KBM-7 (cell line): ENCODE data around the gene SYCP2L.
"Not testable (repeated sequence)": the region's sequence is repeated elsewhere in the genome, so short reads cannot be mapped to it uniquely, and the experiment has no call there.

Experiments
- DNase-seq: peaks from one replicate; pipeline ENCODE4 v3.0.0-alpha.2; 2015
- in situ Hi-C: fragments of 300-500 bp; cut with MboI; formaldehyde crosslinking; loops from 2 replicates; pipeline ENCODE4 v1.14.3; 2020; ENCODE audit warnings: low sequenced_read_pairs, low pct_unique_long_range_greater_than_20kb, mixed read lengths

SYCP2L gene

GRCh38 chr6:10991115-10991514 is 104.3 kb downstream of the SYCP2L start:
- in situ Hi-C loops: no loop called here
- DNase-seq: no peak

GRCh38 chr6:10993896-10994295 is 107.0 kb downstream of the SYCP2L start:
- in situ Hi-C loops: no loop called here
- DNase-seq: no peak

- DNase-seq: no peak
- in situ Hi-C loops: no loop called here
Measured at GRCh38 chr6:10995114-10995707, 108.4 kb downstream of the SYCP2L start.

GRCh38 chr6:10999994-11000393 is 113.1 kb downstream of the SYCP2L start:
- no peak for DNase-seq
- in situ Hi-C loops: no loop called here

GRCh38 chr6:11002176-11002575 is 115.3 kb downstream of the SYCP2L start:
- in situ Hi-C loops: no loop called here
- no peak for DNase-seq

- DNase-seq, in situ Hi-C loops: not testable (repeated sequence)
Measured at GRCh38 chr6:11003297-11003696, 116.4 kb downstream of the SYCP2L start.

GRCh38 chr6:11006061-11006460 is 119.2 kb downstream of the SYCP2L start:
- in situ Hi-C loops: no loop called here
- no peak for DNase-seq

- in situ Hi-C loops: no loop called here
- DNase-seq: no peak
Measured at GRCh38 chr6:11007715-11008608, 121.1 kb downstream of the SYCP2L start.

- DNase-seq: no peak
- in situ Hi-C loops: no loop called here
Measured at GRCh38 chr6:11008821-11009220, 122.0 kb downstream of the SYCP2L start.

GRCh38 chr6:11009353-11009752 is 122.5 kb downstream of the SYCP2L start:
- in situ Hi-C loops: no loop called here
- DNase-seq: no peak

GRCh38 chr6:11011787-11012234 is 125.0 kb downstream of the SYCP2L start:
- in situ Hi-C loops: no loop called here

GRCh38 chr6:11012295-11012754 is 125.5 kb downstream of the SYCP2L start:
- DNase-seq: no peak
- in situ Hi-C loops: no loop called here

More at GRCh38 chr6:11011787-11012234, 125.0 kb downstream of the SYCP2L start:
- DNase-seq: peak; percentile 8

- in situ Hi-C loops: no loop called here
- no peak for DNase-seq
Measured at GRCh38 chr6:11012976-11013720, 126.3 kb downstream of the SYCP2L start.

- in situ Hi-C loops: no loop called here
- DNase-seq: no peak
Measured at GRCh38 chr6:11013721-11014070, 126.8 kb downstream of the SYCP2L start.

GRCh38 chr6:11015102-11015501 is 128.2 kb downstream of the SYCP2L start:
- in situ Hi-C loops: no loop called here
- no peak for DNase-seq

- in situ Hi-C loops: no loop called here
Measured at GRCh38 chr6:11016452-11016851, 129.6 kb downstream of the SYCP2L start.

GRCh38 chr6:11017090-11017489 is 130.2 kb downstream of the SYCP2L start:
- no peak for DNase-seq
- in situ Hi-C loops: no loop called here

More at GRCh38 chr6:11016452-11016851, 129.6 kb downstream of the SYCP2L start:
- DNase-seq: no peak

- in situ Hi-C loops: no loop called here
- no peak for DNase-seq
Measured at GRCh38 chr6:11018225-11018624, 131.4 kb downstream of the SYCP2L start.

- in situ Hi-C loops: no loop called here
- DNase-seq: no peak
Measured at GRCh38 chr6:11021003-11021402, 134.2 kb downstream of the SYCP2L start.

GRCh38 chr6:11021714-11022113 is 134.9 kb downstream of the SYCP2L start:
- in situ Hi-C loops: no loop called here
- DNase-seq: no peak
